HEK293 (cell line): ENCODE measurements around the gene ANKFN1.

Experiments
- CTCF ChIA-PET: fragments of 350-600 bp; formaldehyde crosslinking; extraction: SDS; loops from one replicate; lab custom pipeline; 2021; ENCODE audit warnings: antibody characterized with exemption; lab: Yijun Ruan, JAX
- POLR2A ChIA-PET: fragments of 300-600 bp; formaldehyde crosslinking; extraction: SDS; loops from one replicate; lab custom pipeline; 2020; ENCODE audit warnings: antibody characterized with exemption, inconsistent platforms; lab: Yijun Ruan, JAX
- H3K27ac ChIP-seq: fragments of 200-500 bp; sonication (Bioruptor generic); 2 replicates; pipeline ENCODE4 v1.5.1; 2014; ENCODE audit warnings: low read depth, low read length, control low read depth, inconsistent platforms; ENCODE audit errors: extremely low read depth
- H3K36me3 ChIP-seq, 2 experiments: fragments of 200-500 bp in 1 of 2; sonication (Bioruptor generic) in 1 of 2; 1 replicate in 1 of 2; 2 replicates in 1 of 2; pipeline ENCODE4 v1.5.1; 2014 to 2017; ENCODE audit warnings: inconsistent platforms in 2 of 2, low read length in 2 of 2; ENCODE audit not compliant: control insufficient read depth in 2 of 2, insufficient read depth in 1 of 2
- H3K4me1 ChIP-seq: fragments of 200-500 bp; sonication (Bioruptor generic); 2 replicates; pipeline ENCODE4 v1.5.1; 2014; ENCODE audit warnings: mild to moderate bottlenecking, low read length, inconsistent platforms; ENCODE audit not compliant: control insufficient read depth, insufficient read depth
- H3K4me3 ChIP-seq: 2 replicates; pipeline ENCODE4 v1.5.1; 2011; ENCODE audit warnings: low read depth, mild to moderate bottlenecking, control low read depth, low read length, moderate library complexity
- H3K9me3 ChIP-seq: fragments of 200-500 bp; sonication (Bioruptor generic); 2 replicates; pipeline ENCODE4 v1.5.1; 2014; ENCODE audit warnings: low read depth, low read length, inconsistent platforms; ENCODE audit not compliant: control insufficient read depth, insufficient read depth
- FEZF1 ChIP-seq: fragments of 450-650 bp; formaldehyde crosslinking; IDR thresholded peaks from 2 replicates; pipeline ENCODE4 v1.5.1; 2016; ENCODE audit warnings: missing biosample characterization, missing genetic modification characterization
- IKZF3 ChIP-seq: fragments of 450-650 bp; IDR thresholded peaks from 2 replicates; pipeline ENCODE4 v1.5.0; 2018; ENCODE audit warnings: missing biosample characterization, mild to moderate bottlenecking, missing genetic modification characterization, moderate library complexity
- KLF17 ChIP-seq: fragments of 450-650 bp; formaldehyde crosslinking; IDR thresholded peaks from 2 replicates; pipeline ENCODE4 v1.5.1; 2016; ENCODE audit warnings: missing biosample characterization, missing genetic modification characterization
- KLF7 ChIP-seq: fragments of 450-650 bp; formaldehyde crosslinking; IDR thresholded peaks from 2 replicates; pipeline ENCODE4 v1.5.1; 2016; ENCODE audit warnings: missing biosample characterization, missing genetic modification characterization, borderline replicate concordance
- PRDM1 ChIP-seq: fragments of 450-650 bp; formaldehyde crosslinking; IDR thresholded peaks from 2 replicates; pipeline ENCODE4; 2016; ENCODE audit warnings: missing biosample characterization, missing genetic modification characterization
- SP2 ChIP-seq: fragments of 450-650 bp; formaldehyde crosslinking; IDR thresholded peaks from 2 replicates; pipeline ENCODE4 v1.5.1; 2016; ENCODE audit warnings: missing biosample characterization, missing genetic modification characterization
- TRIM28 ChIP-seq: IDR thresholded peaks from 2 replicates; pipeline ENCODE4 v1.6.1; 2011; ENCODE audit warnings: low read length, control low read depth, borderline replicate concordance
- TSHZ1 ChIP-seq: fragments of 450-650 bp; formaldehyde crosslinking; IDR thresholded peaks from 2 replicates; pipeline ENCODE4 v1.5.1; 2016; ENCODE audit warnings: missing biosample characterization, missing genetic modification characterization, borderline replicate concordance
- YY2 ChIP-seq: fragments of 450-650 bp; formaldehyde crosslinking; IDR thresholded peaks from 2 replicates; pipeline ENCODE4 v1.5.1; 2016; ENCODE audit warnings: missing biosample characterization, missing genetic modification characterization
- ZBTB17 ChIP-seq: fragments of 450-650 bp; formaldehyde crosslinking; IDR thresholded peaks from 2 replicates; pipeline ENCODE4 v1.5.1; 2016; ENCODE audit warnings: missing biosample characterization, missing genetic modification characterization
- ZFP37 ChIP-seq: fragments of 450-650 bp; formaldehyde crosslinking; IDR thresholded peaks from 2 replicates; pipeline ENCODE4 v1.5.1; 2016; ENCODE audit warnings: missing biosample characterization, missing genetic modification characterization
- ZFP41 ChIP-seq: fragments of 450-650 bp; formaldehyde crosslinking; IDR thresholded peaks from 2 replicates; pipeline ENCODE4 v1.5.1; 2016; ENCODE audit warnings: missing biosample characterization, missing genetic modification characterization, borderline replicate concordance
- ZFP69B ChIP-seq: fragments of 450-650 bp; formaldehyde crosslinking; IDR thresholded peaks from 2 replicates; pipeline ENCODE4 v1.5.1; 2016; ENCODE audit warnings: missing biosample characterization, missing genetic modification characterization
- ZNF121 ChIP-seq: fragments of 450-650 bp; formaldehyde crosslinking; IDR thresholded peaks from 2 replicates; pipeline ENCODE4 v1.5.1; 2016; ENCODE audit warnings: missing biosample characterization, missing genetic modification characterization
- ZNF146 ChIP-seq: fragments of 450-650 bp; formaldehyde crosslinking; IDR thresholded peaks from 2 replicates; pipeline ENCODE4 v1.5.1; 2016; ENCODE audit warnings: missing biosample characterization, missing genetic modification characterization
- ZNF274 ChIP-seq, 2 experiments: fragments of 200-500 bp in 1 of 2; fragments of 450-650 bp in 1 of 2; sonication (Bioruptor generic) in 1 of 2; formaldehyde crosslinking in 1 of 2; IDR thresholded peaks; 2 replicates each; pipeline versions ENCODE4 v1.5.1 to v1.6.1; 2014 to 2016; ENCODE audit warnings: borderline replicate concordance in 1 of 2, inconsistent platforms in 1 of 2, low read length in 1 of 2, missing biosample characterization in 1 of 2, missing genetic modification characterization in 1 of 2
- ZNF311 ChIP-seq: fragments of 450-650 bp; formaldehyde crosslinking; IDR thresholded peaks from 2 replicates; pipeline ENCODE4 v1.5.1; 2017; ENCODE audit warnings: missing biosample characterization, missing genetic modification characterization, borderline replicate concordance
- ZNF350 ChIP-seq: fragments of 450-650 bp; formaldehyde crosslinking; IDR thresholded peaks from 2 replicates; pipeline ENCODE4 v1.5.0; 2017; ENCODE audit warnings: missing biosample characterization, mild to moderate bottlenecking, missing genetic modification characterization
- ZNF366 ChIP-seq: fragments of 450-650 bp; formaldehyde crosslinking; conservative IDR thresholded peaks from 2 replicates; pipeline ENCODE4 v1.5.1; 2016; ENCODE audit warnings: missing biosample characterization, missing genetic modification characterization
- ZNF404 ChIP-seq: fragments of 450-650 bp; formaldehyde crosslinking; IDR thresholded peaks from 2 replicates; pipeline ENCODE4 v1.5.1; 2017; ENCODE audit warnings: missing biosample characterization, missing genetic modification characterization
- ZNF423 ChIP-seq: fragments of 450-650 bp; formaldehyde crosslinking; IDR thresholded peaks from 2 replicates; pipeline ENCODE4 v1.5.1; 2016; ENCODE audit warnings: missing biosample characterization, missing genetic modification characterization
- ZNF48 ChIP-seq: fragments of 450-650 bp; formaldehyde crosslinking; IDR thresholded peaks from 2 replicates; pipeline ENCODE4 v1.5.1; 2016; ENCODE audit warnings: missing biosample characterization, missing genetic modification characterization
- ZNF529 ChIP-seq: fragments of 450-650 bp; formaldehyde crosslinking; IDR thresholded peaks from 2 replicates; pipeline ENCODE4 v1.5.1; 2017; ENCODE audit warnings: missing genetic modification characterization, missing biosample characterization; ENCODE audit not compliant: insufficient replicate concordance
- ZNF530 ChIP-seq: fragments of 450-650 bp; formaldehyde crosslinking; IDR thresholded peaks from 2 replicates; pipeline ENCODE4 v1.5.1; 2016; ENCODE audit warnings: low read depth, missing biosample characterization, missing genetic modification characterization
- ZNF558 ChIP-seq: fragments of 450-650 bp; formaldehyde crosslinking; IDR thresholded peaks from 2 replicates; pipeline ENCODE4 v1.5.1; 2016; ENCODE audit warnings: missing biosample characterization, missing genetic modification characterization
- ZNF585B ChIP-seq: fragments of 450-650 bp; formaldehyde crosslinking; IDR thresholded peaks from 2 replicates; pipeline ENCODE4 v1.5.1; 2016; ENCODE audit warnings: missing biosample characterization, missing genetic modification characterization
- ZNF843 ChIP-seq: fragments of 450-650 bp; formaldehyde crosslinking; IDR thresholded peaks from 2 replicates; pipeline ENCODE4 v1.5.1; 2016; ENCODE audit warnings: missing biosample characterization, missing genetic modification characterization
- TF ChIP-seq, protein P1 (sequence below): fragments of 450-650 bp; formaldehyde crosslinking; IDR thresholded peaks from 2 replicates; pipeline ENCODE4 v1.5.1; 2016; ENCODE audit warnings: missing biosample characterization, missing genetic modification characterization
- TF ChIP-seq, protein P2 (sequence below): fragments of 450-650 bp; formaldehyde crosslinking; IDR thresholded peaks from 2 replicates; pipeline ENCODE4 v1.5.1; 2016; ENCODE audit warnings: missing biosample characterization, missing genetic modification characterization

ANKFN1 gene

GRCh38 chr17:56389356-56389755 lies 236.1 kb downstream of the ANKFN1 start:
- H3K27ac ChIP-seq: no peak overlapping the region
- H3K36me3 ChIP-seq: no peaks in the 10 kb centered on the region
- no peaks in the 10 kb centered on the region for H3K4me1 ChIP-seq
- CTCF ChIA-PET: no interaction called here
- H3K4me3 ChIP-seq: no peak overlapping the region
- peaks cover 3% of the 10 kb centered on the region for H3K9me3 ChIP-seq
- TF ChIP-seq ZNF146 (tag by site-specific recombination) (no peak), ZNF274 (IDR thresholded peaks at IDR 0.05; ENCODE audit: low read length) (no peak), ZNF274 (tag by site-specific recombination; IDR thresholded peaks at IDR 0.05; ENCODE audit: borderline replicate concordance) (no peak), ZBTB17 (no peak), ZNF558 (no peak)
- TF ChIP-seq, protein P1, sequence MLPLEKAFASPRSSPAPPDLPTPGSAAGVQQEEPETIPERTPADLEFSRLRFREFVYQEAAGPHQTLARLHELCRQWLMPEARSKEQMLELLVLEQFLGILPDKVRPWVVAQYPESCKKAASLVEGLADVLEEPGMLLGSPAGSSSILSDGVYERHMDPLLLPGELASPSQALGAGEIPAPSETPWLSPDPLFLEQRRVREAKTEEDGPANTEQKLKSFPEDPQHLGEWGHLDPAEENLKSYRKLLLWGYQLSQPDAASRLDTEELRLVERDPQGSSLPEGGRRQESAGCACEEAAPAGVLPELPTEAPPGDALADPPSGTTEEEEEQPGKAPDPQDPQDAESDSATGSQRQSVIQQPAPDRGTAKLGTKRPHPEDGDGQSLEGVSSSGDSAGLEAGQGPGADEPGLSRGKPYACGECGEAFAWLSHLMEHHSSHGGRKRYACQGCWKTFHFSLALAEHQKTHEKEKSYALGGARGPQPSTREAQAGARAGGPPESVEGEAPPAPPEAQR (tag by site-specific recombination): no peak
- POLR2A ChIA-PET: no interaction called here

GRCh38 chr17:56392321-56392720 lies 239.0 kb downstream of the ANKFN1 start:
- POLR2A ChIA-PET: no interaction called here
- H3K4me3 ChIP-seq: no peak overlapping the region
- TF ChIP-seq FEZF1 (tag by site-specific recombination) (no peak), SP2 (tag by site-specific recombination) (no peak), TRIM28 (no peak), ZNF48 (no peak), ZNF366 (tag by site-specific recombination) (no peak), ZNF585B (tag by site-specific recombination) (no peak), YY2 (tag by site-specific recombination) (no peak), KLF17 (no peak), TSHZ1 (no peak)

GRCh38 chr17:56393156-56393555 lies 239.9 kb downstream of the ANKFN1 start:
- Histone ChIP-seq H3K4me3 (no peak overlapping the region), H3K36me3 (no peaks in the 10 kb centered on the region), H3K9me3 (peaks cover 3% of the 10 kb centered on the region), H3K27ac (no peak overlapping the region), H3K4me1 (no peaks in the 10 kb centered on the region)
- ChIA-PET POLR2A (no interaction called here), CTCF (no interaction called here)
- TF ChIP-seq ZNF404 (tag by site-specific recombination) (no peak), ZNF121 (no peak), ZNF843 (tag by site-specific recombination) (no peak), ZNF530 (tag by site-specific recombination) (no peak), PRDM1 (tag by site-specific recombination) (no peak), ZFP37 (tag by site-specific recombination) (no peak), KLF7 (no peak), IKZF3 (tag by site-specific recombination) (no peak), ZNF529 (tag by site-specific recombination) (no peak), ZNF311 (tag by site-specific recombination) (no peak), ZNF350 (no peak), ZFP41 (tag by site-specific recombination) (no peak), ZNF423 (tag by site-specific recombination) (no peak), ZFP69B (tag by site-specific recombination) (no peak)
- TF ChIP-seq, protein P2, sequence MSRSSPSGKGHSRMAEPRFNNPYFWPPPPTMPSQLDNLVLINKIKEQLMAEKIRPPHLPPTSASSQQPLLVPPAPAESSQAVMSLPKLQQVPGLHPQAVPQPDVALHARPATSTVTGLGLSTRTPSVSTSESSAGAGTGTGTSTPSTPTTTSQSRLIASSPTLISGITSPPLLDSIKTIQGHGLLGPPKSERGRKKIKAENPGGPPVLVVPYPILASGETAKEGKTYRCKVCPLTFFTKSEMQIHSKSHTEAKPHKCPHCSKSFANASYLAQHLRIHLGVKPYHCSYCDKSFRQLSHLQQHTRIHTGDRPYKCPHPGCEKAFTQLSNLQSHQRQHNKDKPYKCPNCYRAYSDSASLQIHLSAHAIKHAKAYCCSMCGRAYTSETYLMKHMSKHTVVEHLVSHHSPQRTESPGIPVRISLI (tag by site-specific recombination): no peak

More at GRCh38 chr17:56392321-56392720, 239.0 kb downstream of the ANKFN1 start:
- Histone ChIP-seq H3K4me1 (no peaks in the 10 kb centered on the region), H3K36me3 (no peaks in the 10 kb centered on the region), H3K9me3 (peaks cover 3% of the 10 kb centered on the region), H3K27ac (no peak overlapping the region)
- CTCF ChIA-PET: no interaction called here
